IPS-11a (cell line): ENCODE results near the gene ZBTB42.
A peak's percentile ranks its signal among the peaks of the same experiment; 100 is the strongest.
"Not testable (repeated sequence)": the region's sequence is repeated elsewhere in the genome, so short reads cannot be mapped to it uniquely, and the experiment has no call there.

ENCODE experiments used
- H3K4me3 ChIP-seq: one replicate; pipeline ENCODE4 v1.5.1; 2013; ENCODE audit warnings: low read depth, low read length, control low read depth

The ZBTB42 gene

DNA sequence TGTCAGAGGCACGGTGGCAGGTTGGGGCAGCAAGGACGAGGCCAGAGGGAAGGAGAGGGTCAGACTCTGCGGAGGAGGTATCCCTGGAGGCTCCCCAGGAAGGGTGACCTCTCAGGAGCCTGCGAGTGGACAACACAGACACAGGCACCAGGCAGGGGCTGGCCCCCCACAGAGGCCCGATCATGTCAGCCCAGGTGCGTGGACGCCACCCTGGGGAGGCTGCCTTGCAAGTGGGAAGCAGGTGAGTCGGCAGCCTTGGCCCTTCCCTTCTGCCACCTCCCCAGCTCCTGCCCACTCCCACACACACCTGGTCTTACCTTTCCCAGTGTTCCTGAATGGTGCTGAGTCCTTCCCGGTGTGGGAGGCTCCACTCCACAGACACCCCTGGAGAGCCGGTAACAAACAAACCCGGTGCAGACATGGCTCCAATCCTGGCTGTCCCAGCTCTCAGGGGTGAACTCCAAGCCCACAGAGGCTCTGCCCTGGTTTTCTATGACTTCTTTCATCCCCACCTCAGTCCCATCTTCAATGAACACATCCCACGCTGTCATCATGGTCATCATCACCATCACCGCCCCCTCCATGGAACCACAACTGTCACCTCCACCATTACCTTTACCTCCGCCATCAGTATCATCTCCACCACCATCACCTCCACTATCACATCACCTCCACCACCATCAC lies 5.2 kb downstream of the ZBTB42 start:
- H3K4me3 ChIP-seq: no peak overlapping the region

DNA sequence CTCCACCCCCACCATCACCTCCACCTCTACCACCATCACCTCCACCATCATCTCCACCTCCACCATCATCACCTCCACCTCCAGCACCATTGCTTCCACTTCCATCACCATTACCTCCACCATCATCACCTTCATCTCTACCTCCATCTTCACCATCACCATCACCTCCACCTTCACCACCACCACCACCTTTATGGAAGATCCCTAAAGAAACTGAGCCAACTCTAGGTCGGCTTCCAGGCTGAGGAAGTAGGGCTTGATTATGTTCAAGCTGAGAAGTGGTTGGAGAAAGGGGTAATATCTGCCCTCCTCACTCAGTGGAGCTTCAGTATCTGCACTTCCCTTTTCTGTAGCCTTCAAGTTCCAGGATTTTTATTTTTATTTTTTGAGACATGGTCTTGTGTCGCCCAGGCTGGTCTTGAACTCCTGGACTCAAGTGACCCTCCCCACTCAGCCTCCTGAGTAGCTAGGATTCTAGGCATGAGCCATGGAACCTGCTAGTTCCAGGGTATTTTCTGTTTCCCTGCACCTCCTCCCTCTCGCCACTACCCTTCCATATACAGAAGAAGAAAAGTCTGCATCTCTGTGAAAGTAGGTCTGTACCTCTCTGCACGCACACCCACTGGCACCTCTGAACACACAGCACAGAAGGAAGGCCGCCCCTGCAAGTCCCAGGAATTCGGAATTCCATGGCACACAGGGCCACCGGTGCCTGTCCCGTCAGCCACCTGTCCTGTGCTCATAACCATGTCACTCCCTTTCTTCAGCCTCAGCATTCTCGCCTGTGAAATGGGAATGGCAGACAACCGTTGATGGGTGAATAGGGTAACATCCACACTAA lies 5.9 kb downstream of the ZBTB42 start:
- no peak overlapping the region for H3K4me3 ChIP-seq

- H3K4me3 ChIP-seq: no peak overlapping the region
Measured at GRCh38 chr14:104808456-104808855, 7.6 kb downstream of the ZBTB42 start.

GRCh38 chr14:104810316-104810715 lies 9.4 kb downstream of the ZBTB42 start:
- H3K4me3 ChIP-seq: no peak overlapping the region

DNA sequence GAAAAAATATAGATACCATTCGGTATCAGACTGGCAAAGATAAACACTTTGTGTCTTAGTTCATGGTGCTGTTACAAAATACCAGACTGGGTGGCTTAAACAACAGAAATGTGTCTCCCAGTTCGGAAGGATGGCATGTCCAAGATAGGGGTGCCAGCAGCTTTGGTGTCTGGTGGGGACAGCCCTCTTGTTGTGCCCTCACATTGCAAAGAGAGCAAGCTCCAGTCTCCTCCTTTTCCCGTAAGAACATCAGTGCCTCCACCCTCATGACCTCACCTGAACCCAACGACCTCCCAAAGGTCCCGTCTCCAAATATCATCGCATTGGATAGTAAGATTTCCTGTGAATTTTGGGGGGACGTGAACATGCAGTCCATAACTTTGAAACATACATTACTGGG lies 12.4 kb downstream of the ZBTB42 start:
- H3K4me3 ChIP-seq: no peak overlapping the region

DNA sequence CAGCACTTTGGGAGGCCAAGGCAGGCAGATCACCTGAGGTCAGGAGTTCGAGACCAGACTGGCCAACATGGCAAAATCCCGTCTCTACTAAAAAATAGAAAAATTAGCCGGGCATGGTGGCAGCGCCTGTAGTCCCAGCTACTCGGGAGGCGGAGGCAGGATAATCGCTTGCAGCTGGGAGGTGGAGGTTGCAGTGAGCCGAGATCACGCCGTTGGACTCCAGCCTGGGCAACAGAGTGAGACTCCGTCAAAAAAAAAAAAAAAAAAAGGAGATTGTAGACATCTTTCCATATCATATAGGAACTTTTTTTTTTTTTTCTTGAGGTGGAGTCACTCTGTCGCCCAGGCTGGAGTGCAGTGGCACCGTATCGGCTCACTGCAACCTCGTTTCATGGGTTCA lies 13.8 kb downstream of the ZBTB42 start:
- H3K4me3 ChIP-seq: not testable (repeated sequence)

DNA sequence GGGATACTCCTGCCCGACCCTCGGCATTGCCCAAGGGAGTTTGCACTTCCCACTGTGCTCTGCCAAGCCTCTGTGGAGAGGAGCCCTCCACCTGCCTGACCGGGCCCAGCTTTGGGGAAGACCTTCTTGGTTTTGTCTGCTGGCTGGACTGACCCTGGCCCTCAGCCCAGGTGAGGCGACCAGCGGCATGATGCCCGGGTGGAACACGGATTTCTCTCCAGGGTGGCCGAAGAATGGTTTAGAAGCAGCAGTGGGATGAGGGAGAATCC lies 15.6 kb downstream of the ZBTB42 start:
- peak overlapping the region; percentile 89 for H3K4me3 ChIP-seq

DNA sequence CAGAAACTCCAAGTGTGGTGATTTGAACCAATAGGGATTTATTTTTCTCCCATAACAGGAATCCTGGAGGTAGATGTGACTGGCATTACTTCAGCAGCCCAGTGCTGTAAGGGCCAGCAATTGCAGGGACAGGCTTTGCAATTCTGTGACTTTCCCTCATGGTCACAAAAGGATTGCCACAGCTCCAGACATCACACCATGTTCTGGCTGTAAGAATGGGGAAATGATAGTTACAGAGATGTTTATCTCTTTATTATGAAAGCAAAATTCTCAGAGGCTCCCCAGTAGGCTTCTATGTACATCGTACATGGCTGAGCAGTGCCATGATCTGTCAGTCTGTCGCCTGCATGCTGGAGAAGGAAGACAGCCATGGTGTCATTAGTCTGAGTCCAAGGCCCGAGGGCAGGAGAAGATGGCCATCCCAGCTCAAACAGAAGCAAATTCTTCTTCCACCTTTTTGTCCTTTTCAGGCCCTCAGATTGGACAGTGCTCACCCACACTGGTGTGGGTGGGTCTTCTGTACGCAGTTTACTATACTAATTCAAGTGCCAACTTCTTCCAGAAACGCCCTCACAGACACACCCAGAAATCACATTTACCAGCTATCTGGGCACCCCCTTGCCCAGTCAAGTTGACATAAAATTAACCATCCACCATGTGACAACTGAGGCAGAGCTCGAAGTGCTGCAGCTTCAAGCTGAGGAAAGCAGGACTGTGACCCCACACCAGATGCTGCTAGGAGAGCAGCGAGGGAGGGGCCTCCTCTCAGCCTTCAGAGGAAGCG lies 17.2 kb downstream of the ZBTB42 start:
- no peak overlapping the region for H3K4me3 ChIP-seq

DNA sequence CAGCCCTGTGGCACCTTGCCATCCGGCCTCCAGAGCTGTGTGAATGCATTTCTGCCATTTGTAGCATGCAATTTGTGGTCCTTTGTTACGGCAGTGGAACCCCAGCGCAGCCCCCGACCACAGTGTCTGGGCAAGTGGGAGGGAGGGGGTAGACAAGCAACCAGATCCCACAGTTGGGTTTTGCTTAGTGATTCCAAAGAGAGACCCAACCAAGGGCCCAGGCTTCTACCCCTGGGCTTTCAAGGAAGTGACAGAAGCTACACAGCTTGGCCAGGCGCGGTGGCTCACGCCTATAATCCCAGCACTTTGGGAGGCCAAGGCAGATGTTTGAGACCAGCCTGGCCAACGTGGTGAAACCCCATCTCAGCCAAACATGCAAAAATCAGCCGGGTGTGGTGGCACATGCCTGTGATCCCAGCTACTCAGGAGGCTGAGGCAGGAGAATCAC lies 17.8 kb downstream of the ZBTB42 start:
- no peak overlapping the region for H3K4me3 ChIP-seq

DNA sequence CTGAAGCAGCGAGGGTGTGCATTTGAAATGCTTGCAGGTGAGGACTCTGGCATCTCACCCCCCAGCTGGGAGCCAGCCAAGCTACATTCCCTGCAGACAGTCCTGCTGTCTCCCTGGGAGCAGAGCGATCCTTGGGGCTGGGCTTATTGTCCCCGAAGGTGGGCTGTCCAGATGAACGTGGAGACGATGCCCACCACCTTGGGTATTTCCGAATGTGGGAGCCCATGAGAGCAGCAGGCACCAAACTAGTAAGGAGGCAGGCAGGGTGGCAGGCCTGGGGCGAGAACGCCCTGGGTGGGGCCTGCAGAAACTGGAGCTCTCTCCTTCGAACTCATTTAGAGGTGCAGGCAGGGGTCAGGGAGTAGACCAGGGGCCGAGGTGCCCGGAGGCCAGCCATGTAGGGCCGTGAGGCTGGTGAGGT lies 18.5 kb downstream of the ZBTB42 start:
- H3K4me3 ChIP-seq: no peak overlapping the region

GRCh38 chr14:104820669-104821228 lies 19.8 kb downstream of the ZBTB42 start:
- no peak overlapping the region for H3K4me3 ChIP-seq

GRCh38 chr14:104821229-104821945 lies 20.5 kb downstream of the ZBTB42 start:
- H3K4me3 ChIP-seq: no peak overlapping the region

GRCh38 chr14:104821971-104822608 lies 21.2 kb downstream of the ZBTB42 start:
- no peak overlapping the region for H3K4me3 ChIP-seq

GRCh38 chr14:104822821-104823615 lies 22.1 kb downstream of the ZBTB42 start:
- no peak overlapping the region for H3K4me3 ChIP-seq

DNA sequence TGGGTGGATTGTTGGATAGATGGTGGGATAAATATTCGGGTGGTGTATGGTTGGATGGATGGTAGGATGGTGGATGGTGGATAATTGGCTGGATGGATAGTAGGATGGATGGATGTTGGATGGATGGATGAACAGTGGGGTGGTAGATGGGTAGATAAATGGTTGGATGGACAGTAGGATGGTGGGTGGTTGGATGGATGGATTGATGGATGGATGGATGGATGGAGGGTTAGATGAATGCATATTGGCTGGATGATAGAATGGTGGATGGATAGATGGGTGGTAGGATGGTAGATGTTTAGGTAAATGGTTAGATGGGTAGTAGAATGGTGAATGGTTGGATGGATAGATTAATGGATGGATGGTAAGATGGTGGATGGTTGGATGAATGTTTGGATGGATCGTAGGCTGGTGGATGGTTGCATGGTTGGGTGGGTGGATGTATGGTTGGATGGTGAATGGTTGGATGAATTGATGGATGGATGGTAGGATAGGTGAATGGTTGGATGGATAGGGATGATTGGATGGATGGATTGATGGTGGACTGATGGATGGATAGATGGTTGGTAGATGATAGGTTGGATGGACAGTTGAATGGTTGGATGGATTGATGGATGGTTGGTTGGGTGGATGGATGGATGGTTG lies 23.6 kb downstream of the ZBTB42 start:
- H3K4me3 ChIP-seq: no peak overlapping the region

DNA sequence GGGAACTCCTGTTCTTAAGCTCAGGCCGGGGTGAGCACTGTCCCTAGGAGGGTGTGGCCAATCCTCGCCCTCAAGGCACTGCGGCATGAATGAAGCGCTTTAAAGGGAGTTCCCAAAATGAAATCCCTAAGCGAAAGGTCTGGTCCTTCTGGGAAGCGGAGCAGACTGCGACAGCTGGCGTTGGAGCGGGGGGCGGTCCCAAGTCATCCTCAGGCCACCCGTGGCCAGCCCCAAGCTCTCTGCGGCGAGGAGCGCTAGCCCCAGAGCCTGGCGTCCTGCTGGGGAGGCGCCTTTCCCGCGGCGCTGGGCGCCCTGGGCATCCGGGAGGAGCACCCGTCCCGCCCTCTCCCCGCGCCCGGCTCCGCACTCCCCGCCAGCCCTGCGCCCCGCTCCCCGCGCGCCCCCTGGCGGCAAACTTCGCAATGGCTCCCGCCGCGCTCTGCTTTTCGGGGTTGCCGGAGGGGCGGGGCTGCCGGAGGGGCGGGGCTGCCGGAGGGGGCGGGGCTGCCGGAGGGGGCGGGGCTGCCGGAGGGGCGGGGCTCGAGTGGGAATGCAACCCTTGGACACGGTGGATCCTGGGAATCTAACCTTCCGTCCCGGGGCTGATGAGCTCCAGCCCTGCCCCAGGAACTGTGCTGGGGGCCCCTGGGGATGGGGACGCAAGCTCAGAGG lies 25.4 kb downstream of the ZBTB42 start:
- peak overlapping the region; percentile 67 for H3K4me3 ChIP-seq

GRCh38 chr14:104826861-104827176 lies 25.9 kb downstream of the ZBTB42 start:
- H3K4me3 ChIP-seq: peak overlapping the region; percentile 43

DNA sequence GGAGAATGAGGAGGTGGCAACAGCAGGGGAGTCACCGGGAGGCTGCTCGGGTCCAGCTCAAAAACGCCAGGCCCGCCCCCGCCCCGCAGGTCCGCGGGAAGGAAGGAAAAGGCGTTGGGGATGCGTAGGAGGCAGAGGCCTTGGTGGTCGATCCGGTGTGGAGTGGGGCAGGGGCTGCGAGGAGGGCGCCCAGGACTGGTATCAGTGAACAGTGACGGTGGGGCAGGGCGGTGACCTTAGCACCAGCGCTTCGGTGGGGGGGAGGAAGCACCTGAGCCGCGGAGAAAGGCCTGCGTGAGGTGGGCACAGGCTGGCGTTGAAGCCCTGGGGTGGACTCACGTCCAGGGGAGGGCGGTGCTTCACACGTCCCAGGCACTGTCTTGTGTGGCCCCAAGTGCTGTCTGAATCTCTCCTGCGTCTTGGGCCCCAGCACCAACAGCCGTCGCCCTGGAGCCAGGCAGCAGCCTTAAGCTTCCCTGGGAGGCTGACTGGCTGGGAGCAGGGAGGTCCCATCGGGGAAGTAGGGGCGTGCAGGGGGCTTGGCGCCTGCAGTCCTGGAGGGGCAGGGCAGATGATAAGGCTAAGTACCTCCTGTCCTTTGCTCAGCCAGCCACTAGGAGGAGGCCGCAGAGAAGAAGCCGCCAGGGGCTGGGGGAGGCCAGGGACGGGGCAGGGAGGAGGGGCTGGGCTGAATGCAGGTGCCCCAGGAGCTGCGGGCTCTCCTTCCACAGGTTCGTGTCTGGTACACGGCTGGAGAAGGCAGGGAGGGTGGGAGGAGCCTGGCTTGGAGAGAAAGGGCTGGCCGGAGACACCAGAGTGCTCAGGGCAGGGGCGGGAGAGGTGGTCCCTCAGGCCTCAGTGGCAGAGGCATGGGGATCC lies 26.5 kb downstream of the ZBTB42 start:
- peak overlapping the region; percentile 43 for H3K4me3 ChIP-seq
